GM21528 (cell line): ENCODE measurements around the gene PSG6.
"Not testable (repeated sequence)": the region's sequence is repeated elsewhere in the genome, so short reads cannot be mapped to it uniquely, and the experiment has no call there.

ENCODE experiments used
- ATAC-seq: cut with Tn5 transposase; IDR thresholded peaks from one replicate; pipeline ENCODE4 v1.9.1; 2021; ENCODE audit warnings: mild to moderate bottlenecking, moderate library complexity; ENCODE audit not compliant: unreplicated experiment, low FRiP score

Gene PSG6

GRCh38 chr19:42856866-42857543, 60.7 kb downstream of the PSG6 start:
- not testable (repeated sequence) for ATAC-seq

- ATAC-seq, result not testable (repeated sequence)
These were observed 62.9 kb downstream of the PSG6 start for GRCh38 chr19:42854745-42855144.

GRCh38 chr19:42853231-42853630, 64.5 kb downstream of the PSG6 start:
- ATAC-seq, result not testable (repeated sequence)

GRCh38 chr19:42852821-42853220, 64.9 kb downstream of the PSG6 start:
- ATAC-seq, result not testable (repeated sequence)
